WTC11 (cell line): ENCODE measurements around the gene WNT7A. TPM values are rescaled to one million over a fixed set of nuclear protein-coding genes. Genes with fewer than 3 reads are reported as not detected.

ENCODE experiments used
- ATAC-seq: fragments of 200-7000 bp; cut with Tn5 transposase; 2 replicates; pipeline ENCODE4 v1.10.0; 2021; ENCODE audit warnings: mild to moderate bottlenecking, moderate library complexity
- CTCF ChIA-PET: fragments of 300-600 bp; sonication (Branson Sonifier 250); formaldehyde crosslinking; loops from one replicate; lab custom pipeline; 2021; ENCODE audit warnings: antibody characterized with exemption; lab: Charles Lee
- POLR2A ChIA-PET: fragments of 350-600 bp; sonication (Branson Sonifier 250); formaldehyde crosslinking; loops from one replicate; lab custom pipeline; 2021; ENCODE audit warnings: antibody characterized with exemption; lab: Charles Lee
- DNase-seq: peaks from one replicate; pipeline ENCODE4 v3.0.0; 2021; ENCODE audit warnings: low spot score
- H3K27ac Mint-ChIP-seq: 2 replicates; pipeline ENCODE4 v1.8.0; 2021; ENCODE audit warnings: mixed read lengths
- H3K27me3 Mint-ChIP-seq: 2 replicates; pipeline ENCODE4 v1.8.0; 2021; ENCODE audit warnings: low read depth, mild to moderate bottlenecking, moderate library complexity, mixed read lengths
- H3K36me3 Mint-ChIP-seq: 2 replicates; pipeline ENCODE4 v1.8.0; 2021; ENCODE audit warnings: mixed read lengths
- H3K4me1 Mint-ChIP-seq: 2 replicates; pipeline ENCODE4 v1.8.0; 2022; ENCODE audit warnings: mixed read lengths
- H3K4me3 Mint-ChIP-seq: 2 replicates; pipeline ENCODE4 v1.8.0; 2021; ENCODE audit warnings: mild to moderate bottlenecking, moderate library complexity, mixed read lengths
- H3K9me3 Mint-ChIP-seq: 2 replicates; pipeline ENCODE4 v1.8.0; 2021; ENCODE audit warnings: mixed read lengths
- CBFB ChIP-seq: sonication (generic); formaldehyde crosslinking; IDR thresholded peaks from 2 replicates; pipeline ENCODE4 v1.8.1; 2022; ENCODE audit warnings: mild to moderate bottlenecking, low read depth, missing genetic modification reagents
- ELF4 ChIP-seq: sonication (generic); formaldehyde crosslinking; IDR thresholded peaks from 2 replicates; pipeline ENCODE4 v1.8.1; 2022; ENCODE audit warnings: low read depth, mild to moderate bottlenecking, moderate library complexity, missing genetic modification reagents
- HMGA2 ChIP-seq: fragments of 250-450 bp; sonication (Bioruptor Pico); IDR thresholded peaks from 2 replicates; pipeline ENCODE4 v1.4.0; 2021; ENCODE audit warnings: mild to moderate bottlenecking, moderate library complexity
- NFATC4 ChIP-seq: fragments of 250-450 bp; sonication (Bioruptor Pico); IDR thresholded peaks from 2 replicates; pipeline ENCODE4 v1.9.0; 2021; ENCODE audit warnings: mild to moderate bottlenecking
- NFE2L1 ChIP-seq: sonication (generic); formaldehyde crosslinking; IDR thresholded peaks from 2 replicates; pipeline ENCODE4 v1.8.1; 2023; ENCODE audit warnings: missing genetic modification reagents
- NR1H2 ChIP-seq: sonication (generic); formaldehyde crosslinking; IDR thresholded peaks from 2 replicates; pipeline ENCODE4 v1.9.0; 2021; ENCODE audit warnings: mild to moderate bottlenecking, moderate library complexity, missing genetic modification reagents
- NR2C2 ChIP-seq: sonication (generic); formaldehyde crosslinking; IDR thresholded peaks from 2 replicates; pipeline ENCODE4 v1.8.0; 2022; ENCODE audit warnings: mild to moderate bottlenecking, missing genetic modification reagents
- PRRX2 ChIP-seq: fragments of 250-450 bp; sonication (Bioruptor Pico); IDR thresholded peaks from 2 replicates; pipeline ENCODE4 v1.8.0; 2021; ENCODE audit warnings: mild to moderate bottlenecking
- RELA ChIP-seq: sonication (generic); formaldehyde crosslinking; IDR thresholded peaks from 2 replicates; pipeline ENCODE4 v1.8.1; 2022; ENCODE audit warnings: missing genetic modification reagents, mild to moderate bottlenecking, borderline replicate concordance
- STAT6 ChIP-seq: sonication (generic); formaldehyde crosslinking; conservative IDR thresholded peaks from 2 replicates; pipeline ENCODE4 v1.8.1; 2023; ENCODE audit warnings: mild to moderate bottlenecking, low read depth, missing genetic modification reagents, moderate library complexity
- TEAD1 ChIP-seq: sonication (generic); formaldehyde crosslinking; IDR thresholded peaks from 2 replicates; pipeline ENCODE4 v1.8.0; 2022; ENCODE audit warnings: mild to moderate bottlenecking, missing genetic modification reagents
- TEAD4 ChIP-seq: sonication (generic); formaldehyde crosslinking; IDR thresholded peaks from 2 replicates; pipeline ENCODE4 v1.8.0; 2022; ENCODE audit warnings: mild to moderate bottlenecking, missing genetic modification reagents
- ZNF138 ChIP-seq: sonication (generic); formaldehyde crosslinking; conservative IDR thresholded peaks from 2 replicates; pipeline ENCODE4 v1.8.1; 2022; ENCODE audit warnings: mild to moderate bottlenecking, moderate library complexity, missing genetic modification reagents
- ZNF396 ChIP-seq: fragments of 250-450 bp; sonication (Bioruptor Pico); IDR thresholded peaks from 2 replicates; pipeline ENCODE4 v1.8.0; 2021; ENCODE audit warnings: mild to moderate bottlenecking, moderate library complexity, borderline replicate concordance
- ZNF423 ChIP-seq: fragments of 250-450 bp; sonication (Bioruptor Pico); IDR thresholded peaks from 2 replicates; pipeline ENCODE4 v2.1.2; 2022; ENCODE audit warnings: mild to moderate bottlenecking, moderate library complexity
- total RNA-seq: library from RNA; stranded (reverse); gene quantifications from 3 replicates; pipeline ENCODE4 v1.2.3, GENCODE V29; 2021
- TF ChIP-seq, protein P1 (sequence below): sonication (generic); formaldehyde crosslinking; IDR thresholded peaks from 2 replicates; pipeline ENCODE4 v1.8.1; 2022; ENCODE audit warnings: mild to moderate bottlenecking, moderate library complexity, missing genetic modification reagents

The WNT7A gene
- total RNA-seq, 1 experiment from 2014 or later = 0.04 TPM

- TF ChIP-seq RELA (no peak), TEAD1 (no peak), HMGA2 (no peak), TEAD4 (CRISPR knock-in tag) (no peak), ZNF138 (no peak), NFATC4 (CRISPR knock-in tag) (no peak), NR2C2 (CRISPR knock-in tag) (no peak), PRRX2 (no peak), NR1H2 (no peak), STAT6 (CRISPR knock-in tag) (no peak)
Observed at GRCh38 chr3:13865106-13865505, 14.8 kb downstream of the WNT7A start (continued).

DNA sequence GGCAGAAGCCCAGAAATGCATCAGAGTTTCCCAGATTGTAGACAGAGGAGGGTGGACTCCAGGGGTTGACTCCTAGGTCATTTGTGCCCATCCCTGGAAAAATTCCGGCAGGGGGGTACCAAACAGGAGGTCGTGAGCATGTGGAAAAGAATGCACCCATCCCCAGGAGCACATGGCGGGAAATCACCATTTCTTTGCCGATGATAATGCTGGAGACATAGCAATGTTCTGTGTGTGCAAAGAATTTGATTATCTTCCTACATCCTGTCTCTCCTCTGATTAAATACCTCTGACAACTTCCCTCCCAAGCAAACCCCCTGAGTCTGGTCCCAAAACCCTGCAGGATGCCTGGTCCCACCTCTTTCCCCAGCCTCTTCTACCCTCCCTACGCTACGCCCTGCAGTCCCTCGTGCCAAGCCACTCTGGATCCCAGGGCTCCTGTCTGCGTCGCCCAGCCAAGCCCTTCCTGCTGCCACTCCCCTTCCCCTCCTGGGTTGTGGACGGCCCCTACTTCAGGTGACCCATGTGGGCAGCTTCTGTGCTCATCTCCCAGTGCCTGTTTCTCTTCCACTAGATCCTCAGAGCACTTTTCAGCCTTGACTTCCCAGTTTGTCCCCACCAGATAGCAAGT, 15.8 kb downstream of the WNT7A start:
- ChIA-PET POLR2A (no interaction called here), CTCF (interaction anchor here (0.8 kb wide), 1 partner anchor 206 kb away, joined by 3 read pairs; no protein-coding TSS in a partner anchor)
- no peak for DNase-seq
- H3K27ac Mint-ChIP-seq = no peak overlapping the region
- H3K27me3 Mint-ChIP-seq = peaks cover 16% of the 10 kb centered on the region
- H3K9me3 Mint-ChIP-seq = no peaks in the 10 kb centered on the region
- H3K36me3 Mint-ChIP-seq = no peaks in the 10 kb centered on the region
- no peak for ATAC-seq
- H3K4me1 Mint-ChIP-seq = peaks cover 12% of the 10 kb centered on the region; the same call in 1 of the 2 replicates
- no peak for TF ChIP-seq ELF4 (CRISPR knock-in tag)
- TF ChIP-seq CBFB = no peak
- TF ChIP-seq NFATC4 (CRISPR knock-in tag) = no peak
- TF ChIP-seq, all 79 proteins: peak for 0
- H3K4me3 Mint-ChIP-seq = no peak overlapping the region

DNA sequence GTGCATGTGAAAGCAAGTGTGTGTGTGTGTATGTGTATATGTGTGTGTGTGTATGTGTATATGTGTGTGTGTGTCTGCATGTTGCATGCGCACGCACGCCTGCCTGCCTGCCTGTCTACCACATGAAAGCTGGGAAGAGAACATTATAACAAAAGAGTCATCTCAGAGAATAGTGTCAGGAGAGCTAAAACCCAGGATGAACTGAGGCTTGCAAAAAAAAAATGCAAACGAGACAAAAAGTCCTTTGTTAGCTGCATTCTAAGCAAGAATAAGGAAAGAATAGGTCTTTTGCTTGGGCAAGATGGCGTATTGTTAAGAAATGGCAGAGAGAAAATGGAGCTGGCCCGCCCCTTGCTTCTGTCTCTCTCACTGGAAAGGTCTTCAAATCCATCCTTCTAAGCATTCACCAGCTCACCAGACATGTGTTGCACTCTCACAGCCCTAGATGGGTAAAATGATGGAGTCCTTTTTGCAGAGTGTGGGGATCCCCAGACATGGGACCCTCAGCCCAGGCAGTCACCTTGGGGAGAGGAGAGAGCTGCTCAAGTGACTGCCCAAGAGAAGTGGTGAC, 16.4 kb downstream of the WNT7A start:
- Mint-ChIP-seq H3K9me3 (no peaks in the 10 kb centered on the region), H3K4me1 (peaks cover 12% of the 10 kb centered on the region; the same call in 1 of the 2 replicates), H3K4me3 (no peak overlapping the region), H3K36me3 (no peaks in the 10 kb centered on the region), H3K27ac (no peak overlapping the region), H3K27me3 (peaks cover 12% of the 10 kb centered on the region)
- ChIA-PET POLR2A (no interaction called here), CTCF (interaction anchor here (2.3 kb wide), 1 partner anchor 206 kb away, joined by 6 read pairs; no protein-coding TSS in a partner anchor)
- no peak for TF ChIP-seq ZNF396 (CRISPR knock-in tag)
- ATAC-seq = no peak
- no peak for DNase-seq

DNA sequence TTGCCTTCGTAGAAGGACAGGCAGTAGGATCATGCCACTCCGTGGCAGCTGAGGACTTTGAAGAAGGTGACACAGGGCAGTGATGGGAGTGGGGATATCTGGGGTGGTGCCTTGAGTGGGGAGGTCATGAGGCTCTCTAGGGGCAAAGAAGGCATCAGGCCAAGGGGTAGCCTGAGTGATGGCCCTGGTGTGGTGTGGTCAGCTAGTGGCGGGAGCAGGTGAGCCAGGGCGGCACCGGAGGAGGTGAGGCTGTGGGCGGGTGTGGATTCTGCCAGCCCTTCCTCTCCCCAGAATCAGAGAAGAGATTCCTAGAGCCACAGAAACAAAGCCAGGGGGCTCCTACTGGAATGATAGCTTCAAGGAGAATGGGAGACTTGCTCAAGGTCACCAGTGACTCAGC, 18.4 kb downstream of the WNT7A start:
- POLR2A ChIA-PET = no interaction called here
- Mint-ChIP-seq H3K36me3 (no peaks in the 10 kb centered on the region), H3K9me3 (no peaks in the 10 kb centered on the region), H3K27me3 (no peaks in the 10 kb centered on the region; the same call in 1 of the 2 replicates), H3K4me3 (no peak overlapping the region), H3K27ac (no peak overlapping the region), H3K4me1 (peaks cover 8% of the 10 kb centered on the region; the same call in 1 of the 2 replicates)
- DNase-seq (no peak), ATAC-seq (no peak)
- CTCF ChIA-PET = interaction anchor here (2.2 to 2.3 kb wide), 2 partner anchors 19 to 204 kb away, joined by 6 to 7 read pairs; no protein-coding TSS in a partner anchor
- TF ChIP-seq NFE2L1 (CRISPR knock-in tag) = no peak
- TF ChIP-seq, protein P1, sequence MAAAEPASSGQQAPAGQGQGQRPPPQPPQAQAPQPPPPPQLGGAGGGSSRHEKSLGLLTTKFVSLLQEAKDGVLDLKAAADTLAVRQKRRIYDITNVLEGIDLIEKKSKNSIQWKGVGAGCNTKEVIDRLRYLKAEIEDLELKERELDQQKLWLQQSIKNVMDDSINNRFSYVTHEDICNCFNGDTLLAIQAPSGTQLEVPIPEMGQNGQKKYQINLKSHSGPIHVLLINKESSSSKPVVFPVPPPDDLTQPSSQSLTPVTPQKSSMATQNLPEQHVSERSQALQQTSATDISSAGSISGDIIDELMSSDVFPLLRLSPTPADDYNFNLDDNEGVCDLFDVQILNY (CRISPR knock-in tag) = no peak
- no peak for TF ChIP-seq ZNF423 (CRISPR knock-in tag)
